NCI-H187 treated with DMSO at 0.1 percent for 48 hours (cell line): ENCODE data around the gene PRRC1.
"Not testable (repeated sequence)": the region's sequence is repeated elsewhere in the genome, so short reads cannot be mapped to it uniquely, and the experiment has no call there.

Source experiments
- DNase-seq: peaks from one replicate; lab custom pipeline; 2025; lab: John Stamatoyannopoulos, UW

The PRRC1 gene

DNA sequence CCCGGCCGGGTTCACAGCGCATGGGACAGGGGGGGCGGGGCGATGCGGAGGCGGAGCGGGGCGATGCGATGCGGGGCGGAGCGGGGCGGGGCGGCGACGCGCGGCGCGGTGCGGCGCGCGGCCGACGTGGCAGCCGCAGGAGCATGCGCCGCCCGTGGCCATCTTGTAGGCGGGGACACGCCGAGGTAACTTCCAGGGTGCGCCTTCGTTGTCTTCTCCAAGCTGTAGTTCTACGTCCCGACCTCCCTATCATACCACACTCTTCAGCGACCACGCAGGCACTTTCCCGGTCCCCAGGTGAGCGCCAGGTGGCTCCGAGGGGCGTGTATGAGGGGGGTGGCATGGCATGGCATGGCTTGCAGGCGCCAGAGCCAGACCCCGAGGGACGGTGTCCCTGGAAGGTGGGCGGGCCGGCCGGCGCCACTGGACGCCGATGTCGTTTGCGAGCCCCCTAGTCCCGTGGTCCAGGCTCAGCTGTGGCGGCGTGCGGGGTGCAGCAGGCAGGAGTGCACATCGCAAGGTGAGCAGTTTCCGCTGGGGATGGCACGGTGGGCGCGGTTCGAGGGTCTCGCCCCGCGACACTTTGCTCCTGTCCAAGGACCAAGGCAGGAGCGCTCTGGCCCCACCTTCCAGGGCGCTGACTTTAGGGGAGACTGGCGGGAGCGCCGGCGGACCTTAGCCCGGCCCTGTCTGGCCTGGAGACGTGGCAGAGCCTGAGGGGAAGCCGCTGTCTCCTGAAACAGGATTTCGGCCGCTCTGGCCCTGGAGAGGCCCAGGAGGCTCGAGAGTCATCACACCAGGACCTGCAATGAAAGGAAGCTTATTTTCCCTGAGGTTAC is at the start of gene PRRC1:
Gene PRRC1, plus strand, starts transcription at position 161 of the 839 bp plus-strand sequence. CDS start 5,840 bp downstream, outside the sequence.
- no peak for DNase-seq

DNA sequence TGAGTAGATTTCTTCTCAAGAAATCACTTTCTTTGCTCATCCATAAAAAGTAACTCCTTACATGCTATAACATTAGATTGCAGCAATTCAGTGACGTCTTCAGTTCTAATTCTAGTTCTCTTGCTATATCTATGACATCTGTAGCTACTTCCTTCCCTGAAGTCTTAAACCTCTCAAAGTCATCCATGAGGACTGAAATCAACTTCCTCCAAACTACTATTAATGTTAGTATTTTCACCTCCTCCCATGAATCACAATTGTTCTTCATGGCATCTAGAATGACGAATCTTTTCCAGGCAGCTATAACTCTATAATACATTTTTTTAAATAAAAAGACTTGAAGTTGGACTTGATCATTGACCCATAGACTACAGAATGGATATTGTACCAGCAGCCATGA is 46.2 kb upstream of the PRRC1 start:
- DNase-seq: no peak

DNA sequence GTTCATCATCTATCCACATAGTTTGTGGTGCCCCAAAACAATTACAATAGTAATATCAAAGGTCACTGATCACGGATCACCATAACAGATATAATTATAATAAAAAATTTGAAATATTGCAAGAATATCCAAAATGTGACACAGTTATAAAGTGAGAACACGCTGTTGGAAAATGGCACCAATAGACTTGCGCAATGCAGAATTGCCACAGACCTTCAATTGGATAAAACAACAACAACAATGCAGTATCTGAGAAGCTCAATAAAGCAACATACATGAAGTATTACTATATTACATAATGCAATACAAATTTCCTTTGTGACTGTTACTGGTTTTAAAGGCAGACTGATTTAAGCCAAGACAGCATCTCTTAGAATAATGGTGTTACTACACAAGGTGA is 44.7 kb upstream of the PRRC1 start:
- DNase-seq: no peak

DNA sequence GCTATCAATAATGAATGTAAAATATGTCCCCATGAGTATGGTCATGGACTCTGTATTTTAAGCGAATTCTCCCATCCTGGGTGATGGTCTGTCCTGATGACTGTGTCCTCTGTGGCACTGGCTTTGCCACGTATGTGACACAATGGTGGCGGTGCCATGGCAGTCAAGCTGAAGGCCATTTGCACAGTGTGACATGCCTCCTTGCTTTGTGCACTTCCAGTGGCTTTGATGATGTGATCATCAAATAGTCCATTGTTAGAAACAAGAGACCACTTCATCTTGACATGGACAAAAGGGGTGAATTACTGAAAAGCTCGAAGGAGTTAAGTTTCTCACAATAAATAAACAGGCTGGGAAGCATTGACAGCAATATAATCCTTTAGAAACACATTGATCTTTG is 31.0 kb upstream of the PRRC1 start:
- no peak for DNase-seq

DNA sequence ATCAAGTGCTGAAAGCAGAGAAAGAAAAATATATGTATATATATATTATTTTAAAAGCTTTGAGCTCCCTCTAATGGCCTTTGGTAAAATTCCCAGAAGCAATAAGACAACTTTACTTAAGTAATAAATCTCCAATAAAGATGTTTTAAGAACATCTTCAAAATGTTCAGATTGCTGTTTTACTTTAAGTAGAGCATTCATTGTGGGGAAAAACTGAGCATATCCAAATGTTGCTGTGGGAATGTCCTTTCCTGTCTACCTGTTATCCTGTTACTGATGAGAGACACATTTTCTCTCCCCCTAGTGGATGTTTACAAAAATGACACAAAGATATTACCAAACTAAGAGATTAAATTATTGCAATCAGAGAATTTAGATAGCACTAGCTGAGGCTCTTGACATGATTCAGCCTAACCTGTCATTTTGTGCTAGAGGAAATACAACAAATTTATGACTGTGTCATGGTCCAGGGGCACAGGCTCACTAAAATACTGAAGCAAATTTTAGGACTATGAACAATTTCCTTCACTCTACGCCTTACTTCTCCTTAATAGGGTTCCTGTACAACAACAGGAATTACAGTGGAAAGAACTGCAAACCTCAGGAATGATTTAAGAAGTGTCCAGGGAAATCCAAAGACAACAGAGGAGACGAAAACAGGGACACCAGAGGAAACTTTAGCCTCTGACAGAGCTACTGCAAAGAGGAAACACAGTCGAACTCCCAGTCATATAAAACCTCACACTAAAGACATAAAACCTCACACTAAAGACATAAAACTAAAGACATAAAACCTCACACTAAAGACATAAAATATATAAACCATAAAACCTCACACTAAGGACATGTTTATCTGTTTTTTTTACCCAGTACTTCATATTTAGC is 24.3 kb upstream of the PRRC1 start:
- peak; percentile 40 for DNase-seq

DNA sequence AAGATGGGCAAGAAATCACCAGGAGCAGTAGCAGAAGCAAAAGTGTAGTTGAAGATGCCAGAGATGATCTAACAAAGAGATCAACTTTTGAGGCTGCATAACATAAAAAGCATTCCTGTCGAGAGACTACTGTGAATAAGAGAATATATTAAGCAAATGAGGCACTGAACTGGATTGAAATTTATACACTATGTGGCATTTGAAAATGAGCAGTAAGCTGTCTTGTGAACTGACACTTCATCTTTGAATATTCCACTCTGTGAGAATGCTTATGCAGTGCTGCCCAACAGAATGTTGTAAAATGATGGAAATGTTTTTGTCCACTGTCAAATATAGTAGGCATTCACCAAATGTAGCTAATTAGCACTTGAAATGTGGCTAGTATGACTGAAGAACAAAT is 18.9 kb upstream of the PRRC1 start:
- DNase-seq: no peak

DNA sequence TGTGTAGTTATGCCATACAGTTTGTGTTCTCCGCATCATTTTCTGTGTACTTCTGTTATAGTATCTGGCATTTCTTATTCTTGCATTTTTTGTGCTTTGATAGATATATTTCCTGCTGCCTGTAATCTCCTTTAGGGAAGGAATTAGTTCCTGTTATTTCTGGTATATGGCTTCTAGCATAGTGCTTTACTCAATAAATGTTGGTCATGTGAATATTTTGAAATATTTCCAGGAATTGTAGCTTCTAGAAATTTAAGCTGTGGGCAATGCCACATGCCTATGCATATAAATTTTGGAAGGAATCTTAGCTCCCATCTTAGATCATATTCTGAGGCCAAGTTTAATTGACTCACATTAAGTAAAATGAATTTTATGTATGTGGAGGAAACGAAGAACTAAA is 11.5 kb upstream of the PRRC1 start:
- DNase-seq: no peak

DNA sequence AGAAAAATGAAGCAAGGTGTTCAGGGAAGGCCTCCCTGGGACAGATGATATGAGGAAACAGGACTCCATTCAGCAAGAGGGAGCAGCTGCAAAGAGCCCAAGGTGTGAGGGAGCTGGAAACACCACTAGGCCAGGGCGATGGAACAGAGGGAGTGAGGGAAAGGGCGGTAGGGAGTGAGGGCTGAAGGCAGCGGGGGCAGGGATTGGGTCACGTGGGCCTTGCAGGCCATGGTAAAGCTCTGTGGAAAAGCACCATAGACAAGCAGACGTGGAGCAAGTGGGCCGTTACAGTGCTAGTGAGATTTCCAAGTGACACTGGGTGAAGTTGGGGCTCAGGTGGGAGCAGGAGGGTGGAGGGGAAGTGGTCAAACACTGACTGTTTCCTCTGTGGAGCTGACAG is 10.8 kb upstream of the PRRC1 start:
- no peak for DNase-seq

DNA sequence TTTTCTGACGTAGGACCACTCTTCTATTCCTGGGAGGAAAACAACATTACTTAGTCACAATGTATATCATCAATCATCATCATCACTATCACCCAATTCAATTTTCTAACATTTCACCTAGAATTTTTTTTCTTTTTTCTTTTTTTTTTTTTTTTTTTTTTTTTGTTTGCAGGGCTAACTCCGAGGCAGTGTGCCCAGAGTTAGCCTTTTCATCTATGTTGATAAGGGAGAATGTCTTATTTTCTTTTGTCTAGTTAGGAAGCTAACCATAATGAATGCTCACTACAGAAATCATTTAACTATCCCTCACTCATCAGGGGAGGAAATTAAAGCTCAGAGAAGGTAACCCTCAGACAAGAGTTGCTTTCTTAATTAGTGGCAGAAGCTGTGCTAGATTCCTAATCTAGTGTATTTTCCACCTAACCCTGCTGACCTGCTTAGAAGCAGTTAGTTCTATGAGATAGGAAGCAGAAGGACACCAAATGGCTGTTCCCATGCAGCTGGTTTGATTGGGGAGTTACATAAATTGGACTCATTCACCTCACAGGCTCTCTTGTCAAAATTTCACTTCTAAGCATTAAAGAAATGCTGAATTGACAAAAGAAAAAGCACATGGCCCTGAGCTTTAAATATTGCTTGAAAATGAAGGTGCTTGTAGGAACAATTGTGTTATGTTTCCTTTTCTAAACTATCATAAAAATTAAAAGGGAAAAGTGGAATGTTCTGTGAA is 8.6 kb upstream of the PRRC1 start:
- no peak for DNase-seq

DNA sequence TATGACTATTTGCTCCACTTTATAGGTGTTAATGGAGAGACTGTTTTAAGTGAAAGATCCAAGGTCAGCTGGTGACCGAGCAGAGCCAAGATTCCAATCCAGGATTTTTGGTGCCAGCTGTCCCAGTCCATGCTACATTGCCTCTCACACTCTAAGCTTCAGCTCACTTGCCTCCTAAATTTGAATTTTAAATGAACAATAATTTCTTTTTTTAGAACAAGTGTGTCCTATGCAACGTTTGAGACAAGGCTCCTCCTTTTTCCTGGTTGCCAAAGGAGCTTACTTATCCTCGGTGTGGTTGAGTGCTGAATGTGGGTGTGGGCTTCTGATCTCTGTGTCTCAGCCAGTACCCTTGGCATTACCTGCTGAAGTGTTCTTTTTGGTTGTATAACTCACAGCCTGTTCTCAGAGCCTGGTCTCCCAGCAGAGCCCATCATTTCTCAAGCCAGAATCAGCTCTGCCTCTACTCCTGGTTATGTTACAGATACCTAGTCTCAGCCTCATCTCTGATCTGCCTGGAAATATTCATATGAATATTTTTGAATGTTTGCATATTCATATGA is 4.0 kb upstream of the PRRC1 start:
- DNase-seq: no peak

DNA sequence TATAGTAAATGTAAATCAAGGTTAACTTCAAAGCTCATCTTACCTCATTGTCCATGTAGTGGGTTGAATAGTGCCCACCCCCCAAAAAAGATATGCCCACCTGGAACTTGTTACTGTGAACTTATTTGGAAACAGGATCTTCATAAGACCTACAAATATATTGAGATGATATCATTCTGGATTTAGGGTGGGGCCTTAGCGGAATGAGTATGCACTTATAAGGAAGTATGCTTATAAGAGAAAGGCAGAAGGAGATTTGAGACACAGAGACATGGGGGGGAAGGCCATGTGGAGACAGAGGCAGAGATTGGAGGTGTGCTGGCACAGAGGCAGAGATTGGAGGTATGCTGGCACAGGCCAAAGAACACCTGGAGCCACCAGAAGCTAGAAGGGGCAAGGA is 2.6 kb upstream of the PRRC1 start:
- no peak for DNase-seq

DNA sequence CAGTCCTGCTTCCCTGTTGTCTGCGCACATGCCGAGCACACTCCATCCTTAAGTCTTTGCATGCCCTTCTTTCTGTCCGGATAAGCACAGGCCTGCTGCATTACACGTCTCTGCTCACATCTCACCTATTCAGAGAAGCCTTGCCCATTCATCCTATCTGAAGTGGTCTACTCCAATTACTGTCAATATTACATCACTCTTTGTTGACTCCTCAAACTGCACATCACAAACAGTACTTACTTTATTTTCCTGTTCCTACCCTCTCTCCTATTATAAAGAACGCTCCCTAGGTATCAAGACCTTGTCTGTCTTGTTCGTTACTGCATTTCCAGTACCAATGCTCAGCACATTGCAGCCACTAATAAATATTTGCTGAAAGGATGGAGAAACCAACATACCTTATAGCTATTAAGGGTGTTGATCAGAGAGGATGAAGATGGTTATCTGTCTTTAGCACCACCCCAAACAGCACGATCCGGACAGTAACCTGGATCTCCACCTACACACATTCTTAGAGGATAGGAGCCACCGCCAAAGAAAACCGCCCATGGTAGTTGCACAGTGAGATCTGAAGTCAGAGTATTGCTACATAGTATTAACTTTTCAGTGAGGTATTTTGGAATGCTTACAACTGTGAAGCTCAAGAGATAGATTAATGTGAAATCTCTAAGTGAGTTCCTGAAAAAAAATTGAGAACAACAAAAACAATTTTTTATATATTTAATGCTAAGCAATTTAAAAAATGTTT is 1.6 kb upstream of the PRRC1 start:
- DNase-seq: no peak

DNA sequence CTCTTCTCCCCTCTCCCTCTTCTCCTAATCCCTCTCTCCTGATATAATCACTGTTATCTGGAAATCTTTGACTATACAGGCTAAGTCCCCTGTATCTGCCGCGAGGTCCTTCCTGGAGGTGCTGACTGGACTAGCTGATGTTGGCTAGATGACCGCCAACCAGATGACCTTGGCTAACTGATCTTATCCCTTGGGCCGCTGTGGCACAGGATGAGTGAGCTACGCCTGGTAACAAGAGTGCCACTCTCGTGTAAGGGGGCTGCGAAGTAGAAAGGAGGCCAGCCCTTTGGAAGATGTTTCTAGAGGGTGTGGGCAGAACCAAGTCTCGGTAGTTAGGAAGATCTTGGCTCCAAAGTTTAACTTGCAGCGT is 345 bp upstream of the PRRC1 start:
- no peak for DNase-seq

DNA sequence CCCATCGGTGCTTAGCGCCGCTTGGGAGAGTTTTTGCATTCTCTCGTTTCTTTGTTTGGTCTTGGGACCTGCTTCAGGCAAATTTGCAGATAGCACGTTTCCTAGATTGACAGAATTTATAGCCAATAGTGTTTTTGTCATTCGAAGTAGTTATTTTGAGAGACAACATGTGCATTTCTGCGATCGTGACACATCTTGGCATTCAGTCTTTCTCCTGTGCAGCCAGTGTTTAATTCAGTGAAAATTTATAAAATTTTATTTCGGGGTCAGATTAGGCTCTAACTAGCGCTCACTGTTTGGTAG is 830 bp downstream of the PRRC1 start:
- DNase-seq: no peak

DNA sequence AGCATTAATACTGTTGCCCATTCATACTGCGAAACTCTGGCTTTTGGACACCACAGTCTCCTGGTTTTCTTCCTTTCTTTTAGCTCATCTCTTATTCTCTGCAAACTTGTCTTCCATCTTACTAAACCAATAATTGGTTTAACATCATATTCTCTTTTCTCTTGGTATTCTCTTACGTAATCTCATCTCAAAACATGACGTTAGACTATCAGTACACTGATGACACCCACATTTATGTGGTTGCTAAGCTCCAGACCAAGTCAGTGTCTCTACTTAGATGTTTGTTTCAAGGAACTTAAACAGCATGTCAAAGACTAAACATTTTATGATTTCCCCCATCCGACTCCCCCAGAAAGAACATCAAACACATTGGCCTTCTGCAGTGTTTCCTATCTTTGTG is 2.1 kb downstream of the PRRC1 start:
- DNase-seq: no peak

DNA sequence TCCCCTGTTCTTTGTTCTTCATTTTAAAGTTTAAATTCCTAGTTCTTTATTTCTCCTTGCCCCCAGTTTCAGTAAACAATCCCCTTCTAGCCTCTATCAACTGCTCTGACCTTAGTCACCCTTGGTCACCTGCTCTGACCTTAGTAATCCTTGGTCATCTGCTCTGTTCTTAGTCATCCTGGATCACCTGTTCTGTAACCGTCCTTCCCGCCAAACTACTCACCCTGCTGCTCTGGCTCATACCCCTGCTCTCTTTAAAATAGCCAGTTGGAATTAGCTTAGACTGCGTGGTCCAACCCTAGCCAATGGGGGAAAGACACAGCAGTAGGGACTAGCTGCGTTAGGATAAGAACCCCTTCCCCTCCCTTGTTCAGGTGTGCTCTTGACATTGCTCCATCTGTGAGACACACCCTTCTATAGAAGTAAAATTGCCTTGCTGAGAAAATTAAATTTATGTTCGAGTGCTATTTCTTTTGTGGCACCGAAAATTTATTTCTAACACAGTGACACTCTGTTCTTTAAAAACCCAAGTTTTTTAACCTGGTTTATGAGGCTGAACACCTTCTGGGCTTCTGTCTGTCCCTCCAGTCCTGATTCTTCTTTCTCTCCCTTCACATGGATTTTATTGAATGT is 3.8 kb downstream of the PRRC1 start:
- DNase-seq: no peak

DNA sequence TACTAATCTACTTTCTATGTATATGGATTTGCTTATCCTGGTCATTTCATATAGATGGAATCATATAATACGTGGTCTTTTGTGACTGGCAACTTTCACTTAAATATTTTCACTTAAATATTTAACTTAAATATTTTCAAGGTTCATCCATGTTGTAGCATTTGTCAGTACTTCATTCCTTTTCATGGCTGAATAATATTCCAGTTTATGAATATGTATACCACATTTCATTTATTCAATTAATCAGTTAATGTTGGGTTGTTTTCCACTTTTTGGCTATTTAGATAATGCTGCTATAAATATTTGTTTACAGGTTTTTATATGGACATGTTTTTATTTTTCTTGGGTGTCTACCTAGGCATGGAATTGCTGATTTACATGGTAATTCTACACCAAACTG is 7.7 kb downstream of the PRRC1 start:
- no peak for DNase-seq

DNA sequence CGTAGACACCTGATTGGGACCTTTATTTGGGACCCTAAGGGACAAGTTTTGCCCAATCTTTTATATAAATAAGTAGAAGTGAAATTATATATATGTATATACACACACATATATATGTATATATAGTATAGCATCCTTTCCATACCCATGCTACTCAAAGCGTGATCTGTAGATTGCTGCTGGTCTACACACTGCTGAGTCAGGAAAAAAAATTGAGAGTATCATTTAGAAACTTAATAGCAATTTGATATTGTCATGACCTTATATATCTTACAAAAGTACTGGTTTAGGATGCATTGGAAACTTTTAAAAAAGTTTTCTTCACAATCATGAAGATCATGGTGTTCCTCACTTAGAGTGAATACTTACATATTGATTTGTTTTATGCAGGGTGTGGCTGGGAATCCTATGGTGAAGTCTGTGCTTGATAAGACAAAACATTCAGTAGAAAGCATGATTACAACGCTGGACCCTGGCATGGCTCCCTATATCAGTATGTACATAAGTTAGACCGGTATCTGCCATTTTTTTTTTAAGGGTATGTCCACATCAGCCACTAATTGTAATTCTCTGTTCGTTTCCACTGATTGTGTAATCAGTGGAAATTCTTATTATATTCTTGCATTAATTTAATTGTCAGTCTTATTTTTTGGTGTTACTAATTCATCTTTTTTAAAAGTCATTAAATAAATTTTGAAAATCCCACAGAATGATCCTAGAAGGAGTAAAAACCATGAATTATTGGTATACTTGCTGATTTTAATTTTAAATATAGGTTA is 12.7 kb downstream of the PRRC1 start:
- DNase-seq: no peak

DNA sequence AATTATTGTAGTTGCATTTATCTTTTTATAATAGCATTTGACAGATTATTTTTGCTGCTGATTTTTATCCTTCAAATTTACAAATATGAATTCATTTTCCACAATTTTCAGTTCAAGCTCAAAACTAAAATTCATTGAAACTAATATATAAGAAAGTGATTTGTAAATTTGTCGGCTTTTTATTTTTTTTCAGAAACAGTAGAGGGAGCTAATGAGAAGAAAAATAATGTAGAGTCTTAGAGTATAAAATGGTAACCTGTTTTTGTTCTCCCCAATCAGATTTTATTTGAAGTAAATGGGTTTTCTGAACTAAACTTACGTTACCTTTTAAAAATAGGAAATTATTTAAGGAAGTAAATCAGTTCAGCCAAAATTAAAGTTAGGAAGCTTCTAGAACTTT is 19.2 kb downstream of the PRRC1 start:
- DNase-seq: no peak

DNA sequence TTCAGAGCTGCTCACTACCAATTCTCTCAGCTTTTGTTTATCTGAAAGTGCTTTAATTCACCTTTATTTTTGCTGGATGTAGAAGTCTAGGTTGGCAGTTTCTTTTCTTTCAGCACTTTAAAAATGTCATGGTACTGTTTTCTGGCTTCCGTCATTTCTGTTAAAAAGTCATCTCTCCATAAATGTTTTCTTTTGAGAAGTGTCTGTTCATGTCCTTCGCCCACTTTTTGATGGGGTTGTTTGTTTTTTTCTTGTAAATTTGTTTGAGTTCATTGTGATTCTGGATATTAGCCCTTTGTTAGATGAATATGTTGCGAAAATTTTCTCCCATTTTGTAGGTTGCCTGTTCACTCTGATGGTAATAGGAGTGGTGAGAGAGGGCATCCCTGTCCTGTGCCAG is 23.1 kb downstream of the PRRC1 start:
- DNase-seq: not testable (repeated sequence)
